SK-N-MC (cell line): ENCODE measurements around the gene CMIP.

Experiments
- DNase-seq: peaks from one replicate; pipeline ENCODE4 v3.0.0-alpha.2; 2011; ENCODE audit warnings: low read depth, low spot score
- H3K27ac ChIP-seq: fragments of 200-600 bp; sonication (generic); 2 replicates; pipeline ENCODE4 v1.5.1; 2016; ENCODE audit warnings: mixed run types
- H3K36me3 ChIP-seq: fragments of 200-600 bp; sonication (generic); 2 replicates; pipeline ENCODE4 v1.6.1; 2017; ENCODE audit warnings: antibody characterized with exemption, low read length, mixed read lengths; ENCODE audit not compliant: insufficient read depth
- H3K4me3 ChIP-seq: fragments of 200-600 bp; sonication (generic); 2 replicates; pipeline ENCODE4 v1.5.1; 2016
- H3K9ac ChIP-seq: fragments of 200-600 bp; sonication (generic); 2 replicates; pipeline ENCODE4 v1.8.0; 2017; ENCODE audit warnings: mixed run types, mixed read lengths; ENCODE audit not compliant: insufficient read length
- H3K9me3 ChIP-seq: fragments of 200-600 bp; sonication (generic); 2 replicates; pipeline ENCODE4 v1.6.1; 2017; ENCODE audit warnings: low read depth, mild to moderate bottlenecking, antibody characterized with exemption, low read length, moderate library complexity, mixed read lengths
- EZH2 ChIP-seq: fragments of 200-600 bp; sonication (generic); IDR thresholded peaks from one replicate; pipeline ENCODE4 v1.6.1; 2017; ENCODE audit warnings: antibody characterized with exemption
- FOXP2 ChIP-seq: optimal IDR thresholded peaks from 2 replicates; pipeline ENCODE3; 2011; ENCODE audit warnings: mild to moderate bottlenecking, moderate library complexity; ENCODE audit not compliant: insufficient read depth; ENCODE audit errors: extremely low read length, control extremely low read depth
- POLR2AphosphoS5 ChIP-seq: IDR thresholded peaks from 2 replicates; pipeline ENCODE4 v1.6.1; 2012; ENCODE audit warnings: mild to moderate bottlenecking, low read depth, low read length, borderline replicate concordance

CMIP gene

GRCh38 chr16:81558077-81558443 lies 113.5 kb downstream of the CMIP start:
- H3K9ac ChIP-seq: no peak overlapping the region
- H3K27ac ChIP-seq: no peak overlapping the region
- H3K36me3 ChIP-seq: no peaks in the 10 kb centered on the region
- no peak for DNase-seq
- no peaks in the 10 kb centered on the region for H3K9me3 ChIP-seq
- H3K4me3 ChIP-seq: no peak overlapping the region
- no peak for TF ChIP-seq EZH2
- TF ChIP-seq POLR2AphosphoS5: no peak
- TF ChIP-seq FOXP2: no peak

GRCh38 chr16:81558444-81559175 lies 114.0 kb downstream of the CMIP start:
- no peaks in the 10 kb centered on the region for H3K36me3 ChIP-seq
- no peak overlapping the region for H3K9ac ChIP-seq
- DNase-seq: no peak
- H3K27ac ChIP-seq: no peak overlapping the region
- no peaks in the 10 kb centered on the region for H3K9me3 ChIP-seq
- TF ChIP-seq FOXP2 (no peak), POLR2AphosphoS5 (no peak), EZH2 (no peak)
- no peak overlapping the region for H3K4me3 ChIP-seq

GRCh38 chr16:81560979-81561657 lies 116.5 kb downstream of the CMIP start:
- H3K4me3 ChIP-seq: no peak overlapping the region
- H3K9ac ChIP-seq: no peak overlapping the region
- H3K27ac ChIP-seq: no peak overlapping the region
- TF ChIP-seq FOXP2 (no peak), POLR2AphosphoS5 (no peak), EZH2 (no peak)
- H3K36me3 ChIP-seq: no peaks in the 10 kb centered on the region
- no peak for DNase-seq
- no peaks in the 10 kb centered on the region for H3K9me3 ChIP-seq

GRCh38 chr16:81562174-81562849 lies 117.7 kb downstream of the CMIP start:
- no peak for DNase-seq
- no peak overlapping the region for H3K4me3 ChIP-seq
- H3K9ac ChIP-seq: no peak overlapping the region
- no peak overlapping the region for H3K27ac ChIP-seq
- H3K36me3 ChIP-seq: no peaks in the 10 kb centered on the region
- H3K9me3 ChIP-seq: no peaks in the 10 kb centered on the region
- TF ChIP-seq FOXP2 (no peak), POLR2AphosphoS5 (no peak), EZH2 (no peak)

- Histone ChIP-seq H3K27ac (no peak overlapping the region), H3K4me3 (no peak overlapping the region), H3K36me3 (no peaks in the 10 kb centered on the region), H3K9ac (no peak overlapping the region), H3K9me3 (no peaks in the 10 kb centered on the region)
- DNase-seq: no peak
- TF ChIP-seq EZH2: no peak
- TF ChIP-seq FOXP2: no peak
- no peak for TF ChIP-seq POLR2AphosphoS5
These were observed 118.3 kb downstream of the CMIP start for GRCh38 chr16:81562926-81563325.

- Histone ChIP-seq H3K27ac (no peak overlapping the region), H3K9ac (no peak overlapping the region), H3K36me3 (no peaks in the 10 kb centered on the region), H3K4me3 (no peak overlapping the region), H3K9me3 (no peaks in the 10 kb centered on the region)
- no peak for DNase-seq
- TF ChIP-seq FOXP2 (no peak), EZH2 (no peak), POLR2AphosphoS5 (no peak)
These were observed 119.9 kb downstream of the CMIP start for GRCh38 chr16:81564421-81564911.

- H3K36me3 ChIP-seq: no peaks in the 10 kb centered on the region
- no peak for DNase-seq
These were observed 120.9 kb downstream of the CMIP start for GRCh38 chr16:81565321-81566028.

More at GRCh38 chr16:81565321-81566028, 120.9 kb downstream of the CMIP start:
- H3K4me3 ChIP-seq: no peak overlapping the region
- H3K9me3 ChIP-seq: no peaks in the 10 kb centered on the region
- H3K27ac ChIP-seq: no peak overlapping the region
- TF ChIP-seq FOXP2 (no peak), POLR2AphosphoS5 (no peak), EZH2 (no peak)
- H3K9ac ChIP-seq: no peak overlapping the region
